Effector memory CD8-positive, alpha-beta T cell (primary cell): Measurements from ENCODE around the gene CDH8.
"Not testable (repeated sequence)": the region's sequence is repeated elsewhere in the genome, so short reads cannot be mapped to it uniquely, and the experiment has no call there.

Source experiments
- ATAC-seq: fragments of 150-1000 bp; cut with Tn5 transposase; replicated peaks from 2 replicates; pipeline ENCODE4 v1.10.0; 2021; ENCODE audit warnings: mild to moderate bottlenecking, moderate library complexity
- DNase-seq, 3 experiments: peaks; one replicate each; pipeline ENCODE4 v3.0.0; 2021
- H3K27ac Mint-ChIP-seq, 2 donors: one replicate each; pipeline ENCODE4 v1.8.0; 2022; ENCODE audit warnings: mild to moderate bottlenecking in 2 of 2, mixed read lengths in 2 of 2, moderate library complexity in 2 of 2
- H3K27me3 Mint-ChIP-seq, 2 donors: one replicate each; pipeline ENCODE4 v1.8.0; 2022; ENCODE audit warnings: mixed read lengths in 2 of 2
- H3K36me3 Mint-ChIP-seq: one replicate; pipeline ENCODE4 v1.8.0; 2022; ENCODE audit warnings: mild to moderate bottlenecking, moderate library complexity, mixed read lengths; ENCODE audit not compliant: insufficient read depth
- H3K4me1 Mint-ChIP-seq, 2 donors: one replicate each; pipeline ENCODE4 v1.8.0; 2022; ENCODE audit warnings: low read depth in 2 of 2, mixed read lengths in 2 of 2
- H3K4me3 Mint-ChIP-seq, 2 donors: one replicate each; pipeline ENCODE4 v1.8.0; 2022; ENCODE audit warnings: mild to moderate bottlenecking in 2 of 2, mixed read lengths in 2 of 2, moderate library complexity in 2 of 2
- H3K9me3 Mint-ChIP-seq, 2 donors: one replicate each; pipeline ENCODE4 v1.8.0; 2022; ENCODE audit warnings: mixed read lengths in 2 of 2

The CDH8 gene

DNA sequence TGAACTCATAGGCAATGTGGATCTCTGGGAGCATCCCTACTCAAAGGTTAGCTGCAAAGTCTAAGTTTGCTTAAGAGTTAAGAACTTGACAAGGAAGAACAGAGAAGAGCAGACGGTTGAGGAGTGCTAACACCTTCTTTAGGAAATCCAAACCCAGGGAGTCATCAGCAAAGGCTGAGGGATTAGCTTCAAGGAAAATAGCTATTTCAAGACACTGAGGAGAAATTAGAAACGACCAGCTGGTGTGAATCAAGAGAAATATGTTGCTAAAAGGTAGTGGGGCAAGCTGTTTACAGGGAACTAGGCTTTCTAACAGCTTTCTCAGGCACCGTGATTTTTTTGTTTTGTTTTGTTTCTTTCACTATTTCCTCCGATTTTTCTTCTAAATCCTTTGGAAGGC, 90.7 kb downstream of the CDH8 start:
- DNase-seq (no peak), ATAC-seq (no peak)
- Mint-ChIP-seq H3K9me3 (peaks cover 7 to 10% of the 10 kb centered on the region in 2 donors), H3K36me3 (no peaks in the 10 kb centered on the region), H3K4me3 (no peak overlapping the region), H3K4me1 (no peaks in the 10 kb centered on the region), H3K27me3 (no peaks in the 10 kb centered on the region), H3K27ac (no peak overlapping the region)

- no peaks in the 10 kb centered on the region for H3K4me1 Mint-ChIP-seq
These were observed 92.2 kb downstream of the CDH8 start for GRCh38 chr16:61944004-61944403.

GRCh38 chr16:61940611-61941010, 95.6 kb downstream of the CDH8 start:
- Mint-ChIP-seq H3K4me3 (no peak overlapping the region), H3K4me1 (no peaks in the 10 kb centered on the region), H3K27ac (no peak overlapping the region), H3K9me3 (peaks cover 7 to 8% of the 10 kb centered on the region in 2 donors), H3K36me3 (no peaks in the 10 kb centered on the region), H3K27me3 (no peaks in the 10 kb centered on the region)
- ATAC-seq (no peak), DNase-seq (no peak)

More at GRCh38 chr16:61944004-61944403, 92.2 kb downstream of the CDH8 start:
- Mint-ChIP-seq H3K36me3 (no peaks in the 10 kb centered on the region), H3K27ac (no peak overlapping the region), H3K4me3 (no peak overlapping the region), H3K27me3 (no peaks in the 10 kb centered on the region), H3K9me3 (peaks cover 7 to 10% of the 10 kb centered on the region in 2 donors)
- ATAC-seq = no peak
- DNase-seq = no peak

DNA sequence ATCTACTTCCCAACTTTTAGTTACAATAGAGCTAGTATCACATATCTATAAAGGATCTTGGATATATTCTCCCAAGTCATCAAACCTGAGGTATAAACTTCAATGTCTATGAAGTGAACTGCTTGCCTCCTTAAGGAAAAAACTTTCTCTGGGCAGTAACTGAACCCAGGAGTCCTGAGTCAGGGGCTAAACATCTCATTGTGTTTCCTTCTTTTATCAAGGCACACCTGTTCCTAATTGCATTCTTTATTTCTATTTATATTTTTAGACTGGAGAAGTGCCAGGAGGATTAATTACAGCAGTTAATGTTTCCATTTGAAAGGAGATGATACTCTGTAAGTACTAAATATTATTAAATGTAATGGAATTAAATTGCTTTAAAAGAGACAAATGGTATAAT, 98.6 kb downstream of the CDH8 start:
- Mint-ChIP-seq H3K4me1 (no peaks in the 10 kb centered on the region), H3K4me3 (no peak overlapping the region), H3K9me3 (peaks cover 5 to 7% of the 10 kb centered on the region in 2 donors), H3K27me3 (no peaks in the 10 kb centered on the region), H3K36me3 (no peaks in the 10 kb centered on the region), H3K27ac (no peak overlapping the region)
- ATAC-seq (no peak), DNase-seq (no peak)

DNA sequence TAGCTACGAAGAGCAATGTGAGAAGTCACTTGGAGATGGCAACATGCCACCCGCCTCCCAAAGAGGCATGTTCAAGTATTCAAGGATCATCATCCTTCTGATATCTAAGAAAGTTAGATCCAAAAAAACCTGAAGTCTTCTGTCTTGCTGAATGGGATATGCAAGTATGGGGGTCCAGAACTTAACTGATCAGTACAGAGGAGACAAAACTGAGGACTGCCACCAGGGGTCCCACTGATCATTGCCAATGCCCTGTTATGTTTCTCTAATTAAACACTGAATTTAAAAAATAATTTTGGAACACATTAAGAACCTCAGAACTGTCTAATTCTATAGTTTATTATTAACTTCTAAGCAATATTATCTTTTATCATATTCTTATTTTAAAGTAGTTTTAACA, 99.7 kb downstream of the CDH8 start:
- Mint-ChIP-seq H3K27me3 (no peaks in the 10 kb centered on the region), H3K4me1 (no peaks in the 10 kb centered on the region), H3K4me3 (no peak overlapping the region), H3K36me3 (no peaks in the 10 kb centered on the region), H3K9me3 (peaks cover 1 to 2% of the 10 kb centered on the region in 2 donors), H3K27ac (no peak overlapping the region)
- DNase-seq (no peak), ATAC-seq (no peak)

DNA sequence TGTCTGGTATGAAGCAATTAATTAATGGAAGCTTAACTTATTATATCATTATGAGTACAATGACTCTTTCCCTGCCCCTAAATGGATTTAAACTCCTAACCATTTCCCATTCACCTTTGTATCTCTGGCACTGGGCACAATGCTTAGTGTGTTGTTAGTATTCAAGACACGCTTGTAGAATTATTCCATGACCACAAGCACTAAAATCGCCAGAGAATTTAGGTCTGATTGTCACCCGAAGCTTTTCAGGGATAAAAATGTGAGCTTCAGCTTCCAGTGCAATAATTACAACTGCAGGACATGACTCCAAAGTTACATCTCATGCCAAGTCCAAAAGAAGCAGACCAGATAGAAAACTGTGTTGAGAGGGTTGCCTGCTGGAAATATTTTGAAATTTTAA, 101.6 kb downstream of the CDH8 start:
- Mint-ChIP-seq H3K36me3 (no peaks in the 10 kb centered on the region), H3K4me3 (no peak overlapping the region), H3K27me3 (no peaks in the 10 kb centered on the region), H3K4me1 (no peaks in the 10 kb centered on the region), H3K27ac (no peak overlapping the region), H3K9me3 (peaks cover 0 to 2% of the 10 kb centered on the region in 2 donors)
- ATAC-seq (no peak), DNase-seq (no peak)

DNA sequence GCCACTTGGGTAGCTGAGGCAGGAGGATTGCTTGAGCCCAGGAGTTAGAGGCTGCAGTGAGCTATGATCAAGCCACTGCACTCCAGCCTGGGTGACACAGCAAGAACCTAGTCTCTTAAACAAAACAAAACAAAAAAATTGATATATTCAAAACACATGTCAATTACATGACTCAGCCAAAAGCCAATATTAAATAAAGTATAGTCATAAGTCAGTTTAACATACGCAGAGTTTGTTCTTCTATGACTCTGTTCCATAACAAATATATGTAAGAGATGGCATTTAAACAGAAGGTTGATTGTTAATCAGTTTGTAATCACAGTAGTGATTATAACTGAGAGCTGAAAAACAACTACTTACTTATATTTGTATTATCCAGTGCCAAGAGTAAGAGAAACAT, 106.5 kb downstream of the CDH8 start:
- no peaks in the 10 kb centered on the region for H3K27me3 Mint-ChIP-seq
- no peak overlapping the region for H3K4me3 Mint-ChIP-seq
- DNase-seq (no peak), ATAC-seq (no peak)
- H3K9me3 Mint-ChIP-seq = peaks cover 0 to 2% of the 10 kb centered on the region in 2 donors
- H3K36me3 Mint-ChIP-seq = no peaks in the 10 kb centered on the region
- H3K27ac Mint-ChIP-seq = no peak overlapping the region
- H3K4me1 Mint-ChIP-seq = no peaks in the 10 kb centered on the region

- peaks cover 0 to 2% of the 10 kb centered on the region in 2 donors for H3K9me3 Mint-ChIP-seq
These were observed 109.5 kb downstream of the CDH8 start for GRCh38 chr16:61926766-61927165.

GRCh38 chr16:61923629-61924028, 112.6 kb downstream of the CDH8 start:
- no peak for ATAC-seq
- peaks cover 0 to 2% of the 10 kb centered on the region in 2 donors for H3K9me3 Mint-ChIP-seq
- DNase-seq = no peak
- no peaks in the 10 kb centered on the region for H3K4me1 Mint-ChIP-seq
- no peaks in the 10 kb centered on the region for H3K27me3 Mint-ChIP-seq
- H3K27ac Mint-ChIP-seq = no peak overlapping the region
- no peak overlapping the region for H3K4me3 Mint-ChIP-seq
- H3K36me3 Mint-ChIP-seq = no peaks in the 10 kb centered on the region

More at GRCh38 chr16:61926766-61927165, 109.5 kb downstream of the CDH8 start:
- ATAC-seq = no peak
- no peaks in the 10 kb centered on the region for H3K36me3 Mint-ChIP-seq
- no peak overlapping the region for H3K27ac Mint-ChIP-seq
- no peak overlapping the region for H3K4me3 Mint-ChIP-seq
- no peaks in the 10 kb centered on the region for H3K27me3 Mint-ChIP-seq
- H3K4me1 Mint-ChIP-seq = no peaks in the 10 kb centered on the region
- DNase-seq = no peak

DNA sequence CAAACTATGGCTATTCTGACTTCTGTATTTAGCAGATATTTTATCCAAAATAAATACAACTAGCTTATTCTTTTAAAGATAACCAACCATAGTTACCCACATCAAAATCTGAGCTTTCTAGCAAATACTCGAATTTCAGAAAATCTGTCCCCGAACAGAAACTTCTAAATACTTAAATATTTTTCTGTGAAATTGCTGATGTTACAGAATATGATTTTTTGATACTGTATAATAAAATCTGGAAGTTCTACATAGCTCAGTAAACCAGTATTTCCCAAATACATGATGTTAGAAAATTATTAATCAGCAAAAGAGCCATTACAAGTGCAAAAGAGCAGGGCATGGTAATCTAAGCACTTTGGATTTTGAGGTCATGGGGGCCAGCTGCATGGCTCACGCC, 114.9 kb downstream of the CDH8 start:
- no peak for DNase-seq
- no peaks in the 10 kb centered on the region for H3K27me3 Mint-ChIP-seq
- no peak overlapping the region for H3K27ac Mint-ChIP-seq
- H3K36me3 Mint-ChIP-seq = no peaks in the 10 kb centered on the region
- no peaks in the 10 kb centered on the region for H3K4me1 Mint-ChIP-seq
- peaks cover 5 to 7% of the 10 kb centered on the region in 2 donors for H3K9me3 Mint-ChIP-seq
- ATAC-seq = no peak
- H3K4me3 Mint-ChIP-seq = no peak overlapping the region

DNA sequence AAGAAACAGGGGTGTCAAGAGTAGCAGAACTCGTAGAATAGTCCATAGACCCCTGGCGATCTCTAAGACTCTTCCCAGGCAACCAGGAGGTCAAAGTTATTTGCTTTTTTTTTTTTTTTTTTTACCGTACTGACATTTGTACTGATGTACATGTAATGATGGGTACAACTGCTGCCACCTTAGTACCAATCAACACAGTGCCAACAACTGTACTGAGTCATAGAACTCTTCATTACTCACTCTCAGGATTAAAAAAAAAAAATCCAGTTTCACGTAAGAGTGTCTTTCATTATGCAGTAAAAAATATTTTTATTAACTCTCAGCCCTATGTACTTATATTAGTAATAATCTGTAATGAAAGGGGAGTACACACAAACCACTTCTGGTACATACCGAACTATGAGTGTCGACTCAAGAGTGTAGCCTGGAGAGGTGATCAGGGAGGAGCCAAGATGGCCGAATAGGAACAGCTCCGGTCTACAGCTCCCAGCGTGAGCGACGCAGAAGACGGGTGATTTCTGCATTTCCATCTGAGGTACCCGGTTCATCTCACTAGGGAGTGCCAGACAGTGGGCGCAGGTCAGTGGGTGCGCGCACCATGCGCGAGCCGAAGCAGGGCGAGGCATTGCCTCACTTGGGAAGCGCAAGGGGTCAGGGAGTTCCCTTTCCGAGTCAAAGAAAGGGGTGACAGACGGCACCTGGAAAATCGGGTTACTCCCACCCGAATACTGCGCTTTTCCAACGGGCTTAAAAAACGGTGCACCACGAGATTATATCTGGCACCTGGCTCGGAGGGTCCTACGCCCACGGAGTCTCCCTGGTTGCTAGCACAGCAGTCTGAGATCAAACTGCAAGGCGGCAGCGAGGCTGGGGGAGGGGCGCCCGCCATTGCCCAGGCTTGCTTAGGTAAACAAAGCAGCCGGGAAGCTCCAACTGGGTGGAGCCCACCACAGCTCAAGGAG, 118.1 kb downstream of the CDH8 start:
- not testable (repeated sequence) for H3K27ac Mint-ChIP-seq, H3K4me3 Mint-ChIP-seq, H3K9me3 Mint-ChIP-seq, ATAC-seq, H3K4me1 Mint-ChIP-seq, DNase-seq, H3K36me3 Mint-ChIP-seq, H3K27me3 Mint-ChIP-seq

- H3K36me3 Mint-ChIP-seq = no peaks in the 10 kb centered on the region
- H3K4me1 Mint-ChIP-seq = no peaks in the 10 kb centered on the region
- H3K4me3 Mint-ChIP-seq = no peak overlapping the region
- H3K27me3 Mint-ChIP-seq = no peaks in the 10 kb centered on the region
- peaks cover 6 to 8% of the 10 kb centered on the region in 2 donors for H3K9me3 Mint-ChIP-seq
- ATAC-seq (no peak), DNase-seq (no peak)
- no peak overlapping the region for H3K27ac Mint-ChIP-seq
These were observed 120.7 kb downstream of the CDH8 start for GRCh38 chr16:61915569-61915968.

DNA sequence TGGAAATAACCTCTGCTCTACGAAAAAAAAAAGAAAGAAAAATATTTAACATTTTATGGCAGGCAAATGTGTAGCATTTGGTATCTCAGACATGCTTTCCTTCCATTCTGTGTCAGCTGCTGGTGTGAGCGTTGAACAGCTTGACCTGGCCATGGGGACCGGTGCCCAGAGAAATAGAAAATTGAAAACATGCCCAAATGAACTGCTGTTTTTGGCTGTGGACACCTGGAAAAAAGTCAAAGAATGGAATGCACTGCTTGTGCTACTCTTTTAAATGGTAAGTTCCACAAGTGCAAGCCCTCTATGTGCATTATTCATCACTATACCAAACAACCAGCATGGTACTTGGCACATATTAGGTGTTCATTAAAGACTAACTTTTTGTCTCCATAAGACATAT, 127.2 kb downstream of the CDH8 start:
- Mint-ChIP-seq H3K27me3 (no peaks in the 10 kb centered on the region), H3K36me3 (no peaks in the 10 kb centered on the region), H3K4me1 (no peaks in the 10 kb centered on the region), H3K9me3 (peaks cover 12 to 14% of the 10 kb centered on the region in 2 donors), H3K27ac (no peak overlapping the region), H3K4me3 (no peak overlapping the region)
- ATAC-seq (no peak), DNase-seq (no peak)

DNA sequence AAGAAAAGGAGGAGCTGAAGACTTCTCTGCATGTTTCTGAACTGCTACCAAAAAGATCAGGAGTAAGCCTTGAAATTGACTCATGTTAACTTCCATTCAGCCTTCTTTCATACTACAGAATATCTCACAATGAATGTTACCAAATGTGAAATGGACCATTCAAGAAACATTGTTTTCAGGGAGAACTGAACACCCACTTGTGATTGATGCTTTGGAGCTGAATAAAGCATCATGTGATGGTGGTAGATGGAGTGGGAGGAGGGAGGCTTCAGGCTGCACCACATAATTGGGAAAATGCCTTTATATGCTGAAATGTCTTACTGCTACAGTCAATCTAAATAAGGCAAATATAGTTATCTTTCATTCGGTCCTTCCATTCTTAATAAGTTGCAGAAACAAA, 127.8 kb downstream of the CDH8 start:
- no peak for DNase-seq

More for the DNA sequence above, 127.8 kb downstream of the CDH8 start:
- H3K4me1 Mint-ChIP-seq = no peaks in the 10 kb centered on the region
- H3K36me3 Mint-ChIP-seq = no peaks in the 10 kb centered on the region
- ATAC-seq = no peak
- peaks cover 12 to 13% of the 10 kb centered on the region in 2 donors for H3K9me3 Mint-ChIP-seq
- no peaks in the 10 kb centered on the region for H3K27me3 Mint-ChIP-seq
- no peak overlapping the region for H3K4me3 Mint-ChIP-seq
- no peak overlapping the region for H3K27ac Mint-ChIP-seq
